NB4 (cell line): ENCODE results near the gene CYP24A1.

Source experiments
- CTCF ChIP-seq: IDR thresholded peaks from one replicate; pipeline ENCODE4 v1.5.1; 2012; ENCODE audit warnings: low read depth, low read length
- MYC ChIP-seq: IDR thresholded peaks from 2 replicates; pipeline ENCODE4 v1.6.1; 2011; ENCODE audit warnings: low read depth, low read length
- POLR2A ChIP-seq: IDR thresholded peaks from 2 replicates; pipeline ENCODE4 v1.6.1; 2011; ENCODE audit warnings: mild to moderate bottlenecking; ENCODE audit not compliant: insufficient read length; ENCODE audit errors: extremely low read depth

- TF ChIP-seq CTCF (no peak), POLR2A (no peak), MYC (no peak)
Measured at GRCh38 chr20:54158226-54158625, 15.6 kb downstream of the CYP24A1 start.
